Panc1 (cell line): ENCODE measurements around the gene TADA1. TPM values are rescaled to one million over a fixed set of nuclear protein-coding genes. Genes with fewer than 3 reads are reported as not detected.

ENCODE experiments used
- ATAC-seq: fragments of 200-7000 bp; cut with Tn5 transposase; 2 replicates; pipeline ENCODE4 v1.9.1; 2020; ENCODE audit warnings: mild to moderate bottlenecking, moderate library complexity
- BruUV-seq: library from RNA; stranded (reverse); fragments of 400-500 nt; replicated peaks from 2 replicates; lab custom pipeline; 2021; lab: Mats Ljungman, UMichigan
- CTCF ChIA-PET: fragments of 300-600 bp; sonication (Branson Sonifier 250); formaldehyde crosslinking; loops from one replicate; lab custom pipeline; 2022; ENCODE audit warnings: antibody characterized with exemption; lab: Charles Lee
- POLR2A ChIA-PET: fragments of 300-600 bp; sonication (Branson Sonifier 250); formaldehyde crosslinking; loops from one replicate; lab custom pipeline; 2022; ENCODE audit warnings: antibody characterized with exemption; lab: Charles Lee
- DNase-seq: peaks from one replicate; pipeline ENCODE4 v3.0.0-alpha.2; 2010; ENCODE audit warnings: low read depth, low spot score
- H3K27ac ChIP-seq: 2 replicates; pipeline ENCODE4 v1.5.1; 2011; ENCODE audit warnings: mild to moderate bottlenecking, low read length, inconsistent platforms
- H3K27me3 ChIP-seq: fragments of 200-500 bp; sonication (Bioruptor generic); 2 replicates; pipeline ENCODE4 v1.6.0; 2014; ENCODE audit warnings: low read length, inconsistent platforms; ENCODE audit not compliant: control insufficient read depth, insufficient read depth
- H3K36me3 ChIP-seq: fragments of 200-500 bp; sonication (Bioruptor generic); 2 replicates; pipeline ENCODE4 v1.5.1; 2014; ENCODE audit warnings: inconsistent platforms, mild to moderate bottlenecking, low read length, moderate library complexity; ENCODE audit not compliant: control insufficient read depth, insufficient read depth
- H3K4me1 ChIP-seq: 2 replicates; pipeline ENCODE4 v1.5.1; 2011; ENCODE audit warnings: inconsistent platforms, mild to moderate bottlenecking, low read length, moderate library complexity; ENCODE audit not compliant: control insufficient read depth, insufficient read depth
- H3K4me3 ChIP-seq, 2 experiments: 2 replicates each; pipeline ENCODE4 v1.5.1; 2011 to 2012; ENCODE audit warnings: low read depth in 2 of 2, low read length in 2 of 2, mild to moderate bottlenecking in 2 of 2, inconsistent platforms in 1 of 2, moderate library complexity in 1 of 2
- H3K9me3 ChIP-seq: fragments of 200-500 bp; sonication (Bioruptor generic); 2 replicates; pipeline ENCODE4 v1.5.1; 2014; ENCODE audit warnings: low read depth, mild to moderate bottlenecking, inconsistent platforms, low read length, moderate library complexity; ENCODE audit not compliant: control insufficient read depth, insufficient read depth
- POLR2AphosphoS5 ChIP-seq: IDR thresholded peaks from 2 replicates; pipeline ENCODE4 v1.6.1; 2012; ENCODE audit warnings: mild to moderate bottlenecking, low read depth, low read length, moderate library complexity
- REST ChIP-seq, 2 experiments: IDR thresholded peaks; 2 replicates each; pipeline ENCODE4 v1.6.1; 2011 to 2012; ENCODE audit warnings: low read depth in 2 of 2, control low read depth in 1 of 2, low read length in 1 of 2, mild to moderate bottlenecking in 1 of 2, moderate library complexity in 1 of 2; ENCODE audit not compliant: insufficient read depth in 1 of 2
- SIN3A ChIP-seq: IDR thresholded peaks from 2 replicates; pipeline ENCODE4 v1.6.1; 2012; ENCODE audit warnings: low read depth, mild to moderate bottlenecking, low read length, moderate library complexity, borderline replicate concordance; ENCODE audit not compliant: insufficient read depth
- TCF7L2 ChIP-seq: IDR thresholded peaks from 2 replicates; pipeline ENCODE4 v1.6.1; 2011; ENCODE audit warnings: mild to moderate bottlenecking, low read depth, low read length, inconsistent platforms
- in situ Hi-C: cut with HindIII; loops from 2 replicates; pipeline ENCODE4 v1.10.0; 2016; ENCODE audit warnings: low sequenced_read_pairs, low pct_unique_long_range_greater_than_20kb
- intact Hi-C: fragments of 100-400 bp; cut with micrococcal nuclease; formaldehyde crosslinking; loops from one replicate; pipeline ENCODE4 v1.10.0; 2022; ENCODE audit not compliant: unreplicated experiment
- total RNA-seq: library from RNA; stranded (reverse); gene quantifications from one replicate; pipeline ENCODE4 v1.2.1, GENCODE V29; 2021; ENCODE audit not compliant: unreplicated experiment
- TF ChIP-seq, protein P1 (sequence below): fragments of 450-650 bp; IDR thresholded peaks from 2 replicates; pipeline ENCODE4 v1.5.1; 2017; ENCODE audit warnings: mild to moderate bottlenecking

TADA1 gene
- total RNA-seq, 1 experiment from 2014 or later: 12.3 TPM

DNA sequence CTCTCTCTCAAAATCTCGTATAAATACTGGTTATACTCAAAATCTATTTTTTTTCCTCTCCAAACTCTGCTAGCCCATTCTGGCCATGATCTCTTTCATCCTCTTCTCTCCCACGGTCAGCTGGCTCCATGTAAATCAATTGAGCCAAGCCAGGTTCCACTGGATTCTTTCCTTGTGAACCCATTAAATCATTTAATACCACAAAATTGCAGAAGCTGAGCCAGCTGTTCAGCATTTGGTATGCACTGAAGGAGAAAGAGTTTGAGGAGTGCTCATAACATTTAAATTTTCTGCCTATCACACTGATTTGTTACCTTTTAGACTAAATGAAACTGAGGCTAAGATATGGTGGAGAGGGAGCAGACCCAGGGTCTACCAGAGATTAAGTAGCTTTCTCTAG is 29.1 kb upstream of the TADA1 start:
- BruUV-seq: no TSS peak
- POLR2A ChIA-PET: no interaction called here
- DNase-seq (no peak), ATAC-seq (no peak)
- Histone ChIP-seq H3K36me3 (no peaks in the 10 kb centered on the region), H3K27ac (no peak overlapping the region), H3K9me3 (no peaks in the 10 kb centered on the region), H3K27me3 (peaks cover 5% of the 10 kb centered on the region), H3K4me3 (no peak overlapping the region), H3K4me1 (no peaks in the 10 kb centered on the region)
- CTCF ChIA-PET: interaction anchor here (1.5 kb wide), 1 partner anchor 152 kb away, joined by 3 read pairs; no protein-coding TSS in a partner anchor
- TF ChIP-seq, protein P1, sequence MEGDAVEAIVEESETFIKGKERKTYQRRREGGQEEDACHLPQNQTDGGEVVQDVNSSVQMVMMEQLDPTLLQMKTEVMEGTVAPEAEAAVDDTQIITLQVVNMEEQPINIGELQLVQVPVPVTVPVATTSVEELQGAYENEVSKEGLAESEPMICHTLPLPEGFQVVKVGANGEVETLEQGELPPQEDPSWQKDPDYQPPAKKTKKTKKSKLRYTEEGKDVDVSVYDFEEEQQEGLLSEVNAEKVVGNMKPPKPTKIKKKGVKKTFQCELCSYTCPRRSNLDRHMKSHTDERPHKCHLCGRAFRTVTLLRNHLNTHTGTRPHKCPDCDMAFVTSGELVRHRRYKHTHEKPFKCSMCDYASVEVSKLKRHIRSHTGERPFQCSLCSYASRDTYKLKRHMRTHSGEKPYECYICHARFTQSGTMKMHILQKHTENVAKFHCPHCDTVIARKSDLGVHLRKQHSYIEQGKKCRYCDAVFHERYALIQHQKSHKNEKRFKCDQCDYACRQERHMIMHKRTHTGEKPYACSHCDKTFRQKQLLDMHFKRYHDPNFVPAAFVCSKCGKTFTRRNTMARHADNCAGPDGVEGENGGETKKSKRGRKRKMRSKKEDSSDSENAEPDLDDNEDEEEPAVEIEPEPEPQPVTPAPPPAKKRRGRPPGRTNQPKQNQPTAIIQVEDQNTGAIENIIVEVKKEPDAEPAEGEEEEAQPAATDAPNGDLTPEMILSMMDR: no peak
- TF ChIP-seq REST (IDR thresholded peaks at IDR 0.05; ENCODE audit: insufficient read depth in 1 of 2, low read depth in 2 of 2, low read length in 1 of 2) (no peak), SIN3A (no peak), TCF7L2 (no peak), POLR2AphosphoS5 (no peak)
- intact Hi-C loops (no loop called here), in situ Hi-C loops (no loop called here)

GRCh38 chr1:166903232-166903631 is 27.2 kb upstream of the TADA1 start:
- no peak for ATAC-seq
- no peak overlapping the region for H3K4me3 ChIP-seq
- peaks cover 5% of the 10 kb centered on the region for H3K27me3 ChIP-seq
- no peaks in the 10 kb centered on the region for H3K36me3 ChIP-seq
- intact Hi-C loops: no loop called here
- CTCF ChIA-PET: no interaction called here
- no TSS peak for BruUV-seq
- H3K9me3 ChIP-seq: no peaks in the 10 kb centered on the region
- no peak for DNase-seq
- in situ Hi-C loops: no loop called here
- no peak overlapping the region for H3K27ac ChIP-seq
- TF ChIP-seq, protein P1: no peak
- TF ChIP-seq POLR2AphosphoS5: no peak
- no peak for TF ChIP-seq SIN3A
- TF ChIP-seq REST (IDR thresholded peaks at IDR 0.05; ENCODE audit: insufficient read depth in 1 of 2, low read depth in 2 of 2, low read length in 1 of 2): no peak
- TF ChIP-seq TCF7L2: no peak
- POLR2A ChIA-PET: no interaction called here
- H3K4me1 ChIP-seq: no peaks in the 10 kb centered on the region
